ENCODE results near the gene GDPD4.

GDPD4 gene

GRCh38 chr11:77208535-77208934, 93.0 kb downstream of the GDPD4 start:
- H3K4me3 ChIP-seq (ENCODE audit: low read length), result no peak overlapping the region
- no peaks in the 10 kb centered on the region for H3K36me3 ChIP-seq (ENCODE audit: insufficient read depth, low read depth, low read length)
- no peak overlapping the region for H3K27ac ChIP-seq (ENCODE audit: low read length)
- H3K27me3 ChIP-seq (ENCODE audit: insufficient read depth, low read length), result no peaks in the 10 kb centered on the region
- no peak overlapping the region for H3K9ac ChIP-seq (ENCODE audit: low read depth, low read length)
- H3K9me3 ChIP-seq (ENCODE audit: insufficient read depth, low read depth, low read length), result no peaks in the 10 kb centered on the region
- no peaks in the 10 kb centered on the region for H3K4me1 ChIP-seq (ENCODE audit: insufficient read depth, low read length)

- Histone ChIP-seq H3K4me3 (ENCODE audit: low read length) (no peak overlapping the region), H3K9me3 (ENCODE audit: insufficient read depth, low read depth, low read length) (no peaks in the 10 kb centered on the region), H3K4me1 (ENCODE audit: insufficient read depth, low read length) (no peaks in the 10 kb centered on the region), H3K9ac (ENCODE audit: low read depth, low read length) (no peak overlapping the region), H3K36me3 (ENCODE audit: insufficient read depth, low read depth, low read length) (no peaks in the 10 kb centered on the region), H3K27me3 (ENCODE audit: insufficient read depth, low read length) (no peaks in the 10 kb centered on the region), H3K27ac (ENCODE audit: low read length) (no peak overlapping the region)
Observed at GRCh38 chr11:77207618-77208313, 93.7 kb downstream of the GDPD4 start.

- Histone ChIP-seq H3K27ac (ENCODE audit: low read length) (no peak overlapping the region), H3K9ac (ENCODE audit: low read depth, low read length) (no peak overlapping the region), H3K36me3 (ENCODE audit: insufficient read depth, low read depth, low read length) (no peaks in the 10 kb centered on the region), H3K4me3 (ENCODE audit: low read length) (no peak overlapping the region), H3K27me3 (ENCODE audit: insufficient read depth, low read length) (no peaks in the 10 kb centered on the region), H3K9me3 (ENCODE audit: insufficient read depth, low read depth, low read length) (no peaks in the 10 kb centered on the region), H3K4me1 (ENCODE audit: insufficient read depth, low read length) (no peaks in the 10 kb centered on the region)
Observed at GRCh38 chr11:77207019-77207485, 94.4 kb downstream of the GDPD4 start.

GRCh38 chr11:77206264-77207018, 95.0 kb downstream of the GDPD4 start:
- Histone ChIP-seq H3K27me3 (ENCODE audit: insufficient read depth, low read length) (no peaks in the 10 kb centered on the region), H3K9me3 (ENCODE audit: insufficient read depth, low read depth, low read length) (no peaks in the 10 kb centered on the region), H3K9ac (ENCODE audit: low read depth, low read length) (no peak overlapping the region), H3K4me3 (ENCODE audit: low read length) (no peak overlapping the region), H3K4me1 (ENCODE audit: insufficient read depth, low read length) (no peaks in the 10 kb centered on the region), H3K27ac (ENCODE audit: low read length) (no peak overlapping the region), H3K36me3 (ENCODE audit: insufficient read depth, low read depth, low read length) (no peaks in the 10 kb centered on the region)

GRCh38 chr11:77205467-77206263, 95.8 kb downstream of the GDPD4 start:
- no peaks in the 10 kb centered on the region for H3K36me3 ChIP-seq (ENCODE audit: insufficient read depth, low read depth, low read length)
- no peak overlapping the region for H3K27ac ChIP-seq (ENCODE audit: low read length)
- H3K27me3 ChIP-seq (ENCODE audit: insufficient read depth, low read length), result no peaks in the 10 kb centered on the region
- H3K4me1 ChIP-seq (ENCODE audit: insufficient read depth, low read length), result no peaks in the 10 kb centered on the region
- H3K4me3 ChIP-seq (ENCODE audit: low read length), result no peak overlapping the region
- H3K9me3 ChIP-seq (ENCODE audit: insufficient read depth, low read depth, low read length), result no peaks in the 10 kb centered on the region
- H3K9ac ChIP-seq (ENCODE audit: low read depth, low read length), result no peak overlapping the region

GRCh38 chr11:77204754-77205466, 96.6 kb downstream of the GDPD4 start:
- Histone ChIP-seq H3K4me3 (ENCODE audit: low read length) (no peak overlapping the region), H3K36me3 (ENCODE audit: insufficient read depth, low read depth, low read length) (no peaks in the 10 kb centered on the region), H3K27me3 (ENCODE audit: insufficient read depth, low read length) (no peaks in the 10 kb centered on the region), H3K27ac (ENCODE audit: low read length) (no peak overlapping the region), H3K4me1 (ENCODE audit: insufficient read depth, low read length) (no peaks in the 10 kb centered on the region), H3K9ac (ENCODE audit: low read depth, low read length) (no peak overlapping the region), H3K9me3 (ENCODE audit: insufficient read depth, low read depth, low read length) (no peaks in the 10 kb centered on the region)

GRCh38 chr11:77203901-77204753, 97.4 kb downstream of the GDPD4 start:
- no peaks in the 10 kb centered on the region for H3K9me3 ChIP-seq (ENCODE audit: insufficient read depth, low read depth, low read length)
- H3K4me3 ChIP-seq (ENCODE audit: low read length), result no peak overlapping the region
- no peaks in the 10 kb centered on the region for H3K36me3 ChIP-seq (ENCODE audit: insufficient read depth, low read depth, low read length)
- no peaks in the 10 kb centered on the region for H3K4me1 ChIP-seq (ENCODE audit: insufficient read depth, low read length)
- no peaks in the 10 kb centered on the region for H3K27me3 ChIP-seq (ENCODE audit: insufficient read depth, low read length)
- no peak overlapping the region for H3K27ac ChIP-seq (ENCODE audit: low read length)
- no peak overlapping the region for H3K9ac ChIP-seq (ENCODE audit: low read depth, low read length)

- Histone ChIP-seq H3K4me1 (ENCODE audit: insufficient read depth, low read length) (no peaks in the 10 kb centered on the region), H3K9me3 (ENCODE audit: insufficient read depth, low read depth, low read length) (no peaks in the 10 kb centered on the region), H3K36me3 (ENCODE audit: insufficient read depth, low read depth, low read length) (no peaks in the 10 kb centered on the region)
Observed at GRCh38 chr11:77202941-77203900, 98.3 kb downstream of the GDPD4 start.

GRCh38 chr11:77201991-77202841, 99.3 kb downstream of the GDPD4 start:
- H3K36me3 ChIP-seq (ENCODE audit: insufficient read depth, low read depth, low read length), result no peaks in the 10 kb centered on the region
- no peak overlapping the region for H3K27ac ChIP-seq (ENCODE audit: low read length)
- no peak overlapping the region for H3K4me3 ChIP-seq (ENCODE audit: low read length)
- no peaks in the 10 kb centered on the region for H3K9me3 ChIP-seq (ENCODE audit: insufficient read depth, low read depth, low read length)
- no peak overlapping the region for H3K9ac ChIP-seq (ENCODE audit: low read depth, low read length)
- no peaks in the 10 kb centered on the region for H3K4me1 ChIP-seq (ENCODE audit: insufficient read depth, low read length)
- H3K27me3 ChIP-seq (ENCODE audit: insufficient read depth, low read length), result no peaks in the 10 kb centered on the region

More at GRCh38 chr11:77202941-77203900, 98.3 kb downstream of the GDPD4 start:
- Histone ChIP-seq H3K9ac (ENCODE audit: low read depth, low read length) (no peak overlapping the region), H3K27ac (ENCODE audit: low read length) (no peak overlapping the region), H3K27me3 (ENCODE audit: insufficient read depth, low read length) (no peaks in the 10 kb centered on the region), H3K4me3 (ENCODE audit: low read length) (no peak overlapping the region)

Data from iPS-20b (cell line).